Neural cell (in vitro differentiated cells): ENCODE results near the gene CTTN. TPM values are rescaled to one million over a fixed set of nuclear protein-coding genes. Genes with fewer than 3 reads are reported as not detected.

Source experiments
- H2AFZ ChIP-seq: fragments of 200-600, 300-800 bp; sonication (generic), shearing (Covaris generic); 2 replicates; pipeline ENCODE4 v1.6.0; 2014; ENCODE audit warnings: low read depth, mild to moderate bottlenecking, antibody characterized with exemption, low read length, moderate library complexity
- H3F3A ChIP-seq: fragments of 200-600 bp; shearing (Covaris generic); 2 replicates; pipeline ENCODE4 v1.6.1; 2016; ENCODE audit warnings: mild to moderate bottlenecking, moderate library complexity, mixed read lengths, antibody characterized with exemption, low read length; ENCODE audit not compliant: insufficient read depth, poor library complexity, severe bottlenecking
- H3K27ac ChIP-seq: fragments of 200-600, 300-800 bp; sonication (generic), shearing (Covaris generic); 2 replicates; pipeline ENCODE4 v1.5.1; 2014; ENCODE audit warnings: mild to moderate bottlenecking, low read length, moderate library complexity
- H3K27me3 ChIP-seq: fragments of 300-800, 200-600 bp; sonication (generic), shearing (Covaris generic); 2 replicates; pipeline ENCODE4 v1.6.0; 2014; ENCODE audit warnings: mild to moderate bottlenecking, low read depth, low read length, moderate library complexity; ENCODE audit not compliant: insufficient read depth
- H3K36me3 ChIP-seq: fragments of 300-800, 200-600 bp; sonication (generic), shearing (Covaris generic); 2 replicates; pipeline ENCODE4 v1.5.1; 2014; ENCODE audit warnings: mild to moderate bottlenecking, antibody characterized with exemption, low read length, moderate library complexity; ENCODE audit not compliant: insufficient read depth
- H3K4me2 ChIP-seq: fragments of 300-800, 200-600 bp; sonication (generic), shearing (Covaris generic); 2 replicates; pipeline ENCODE4 v1.6.0; 2014; ENCODE audit warnings: mild to moderate bottlenecking, low read length
- H3K4me3 ChIP-seq: fragments of 300-800, 200-600 bp; sonication (generic), shearing (Covaris generic); 2 replicates; pipeline ENCODE4 v1.5.1; 2014; ENCODE audit warnings: mild to moderate bottlenecking, low read length, moderate library complexity
- H3K79me2 ChIP-seq: fragments of 200-600 bp; shearing (Covaris generic); replicated peaks from 2 replicates; pipeline ENCODE4 v1.6.0; 2014; ENCODE audit warnings: mild to moderate bottlenecking, low read length, moderate library complexity; ENCODE audit not compliant: insufficient read depth
- H3K9ac ChIP-seq: fragments of 300-800, 200-600 bp; sonication (generic), shearing (Covaris generic); 2 replicates; pipeline ENCODE4 v1.6.1; 2016; ENCODE audit warnings: mild to moderate bottlenecking, low read length, mixed read lengths
- H3K9me2 ChIP-seq: fragments of 200-600 bp; shearing (Covaris generic); 2 replicates; pipeline ENCODE4 v1.6.1; 2016; ENCODE audit warnings: mild to moderate bottlenecking, low read length, mixed read lengths; ENCODE audit not compliant: insufficient read depth
- H3K9me3 ChIP-seq: fragments of 200-600, 300-800 bp; sonication (generic), shearing (Covaris generic); 2 replicates; pipeline ENCODE4 v1.6.1; 2016; ENCODE audit warnings: mild to moderate bottlenecking, mixed run types, low read length, moderate library complexity, mixed read lengths
- H4K20me1 ChIP-seq: fragments of 200-600 bp; shearing (Covaris generic); 2 replicates; pipeline ENCODE4 v1.6.1; 2016; ENCODE audit warnings: mild to moderate bottlenecking, mixed run types; ENCODE audit not compliant: insufficient read depth
- EP300 ChIP-seq: fragments of 450-650 bp; conservative IDR thresholded peaks from 2 replicates; pipeline ENCODE4 v1.6.1; 2014; ENCODE audit warnings: antibody characterized with exemption, mild to moderate bottlenecking, moderate library complexity; ENCODE audit not compliant: poor library complexity, severe bottlenecking
- EZH2 ChIP-seq: fragments of 200-600, 300-800 bp; shearing (Covaris generic), sonication (generic); IDR thresholded peaks from 2 replicates; pipeline ENCODE4 v1.6.1; 2014; ENCODE audit warnings: antibody characterized with exemption, low read length, borderline replicate concordance, mild to moderate bottlenecking; ENCODE audit not compliant: insufficient read depth, poor library complexity, severe bottlenecking
- MXI1 ChIP-seq: fragments of 450-650 bp; conservative IDR thresholded peaks from 2 replicates; pipeline ENCODE4 v1.6.1; 2014; ENCODE audit warnings: antibody characterized with exemption, mild to moderate bottlenecking; ENCODE audit not compliant: poor library complexity, severe bottlenecking
- POLR2AphosphoS5 ChIP-seq: IDR thresholded peaks from 2 replicates; pipeline ENCODE4 v1.6.1; 2012
- RAD21 ChIP-seq: fragments of 450-650 bp; conservative IDR thresholded peaks from 2 replicates; pipeline ENCODE4 v1.6.1; 2014; ENCODE audit warnings: antibody characterized with exemption, mild to moderate bottlenecking, moderate library complexity
- SMC3 ChIP-seq: fragments of 450-650 bp; conservative IDR thresholded peaks from 2 replicates; pipeline ENCODE4 v1.6.1; 2014; ENCODE audit warnings: antibody characterized with exemption, mild to moderate bottlenecking, moderate library complexity; ENCODE audit not compliant: poor library complexity
- TAF1 ChIP-seq: IDR thresholded peaks from 2 replicates; pipeline ENCODE4 v1.6.1; 2012; ENCODE audit warnings: low read depth
- polyA plus RNA-seq: library from polyadenylated mRNA; depleted of rRNA; stranded (reverse); fragments of >200 nt; gene quantifications from 2 replicates; pipeline ENCODE4 v1.2.3, GENCODE V29; 2014
- TF ChIP-seq, protein P1 (sequence below): IDR thresholded peaks from 2 replicates; pipeline ENCODE4 v1.6.1; 2012; ENCODE audit warnings: borderline replicate concordance
- TF ChIP-seq, protein P2 (sequence below): fragments of 450-650 bp; IDR thresholded peaks from 2 replicates; pipeline ENCODE4 v1.5.1; 2014; ENCODE audit warnings: antibody characterized with exemption, mild to moderate bottlenecking, moderate library complexity; ENCODE audit not compliant: poor library complexity, severe bottlenecking

CTTN gene
- polyA plus RNA-seq, 1 donor from 2014 or later = 220 TPM

DNA sequence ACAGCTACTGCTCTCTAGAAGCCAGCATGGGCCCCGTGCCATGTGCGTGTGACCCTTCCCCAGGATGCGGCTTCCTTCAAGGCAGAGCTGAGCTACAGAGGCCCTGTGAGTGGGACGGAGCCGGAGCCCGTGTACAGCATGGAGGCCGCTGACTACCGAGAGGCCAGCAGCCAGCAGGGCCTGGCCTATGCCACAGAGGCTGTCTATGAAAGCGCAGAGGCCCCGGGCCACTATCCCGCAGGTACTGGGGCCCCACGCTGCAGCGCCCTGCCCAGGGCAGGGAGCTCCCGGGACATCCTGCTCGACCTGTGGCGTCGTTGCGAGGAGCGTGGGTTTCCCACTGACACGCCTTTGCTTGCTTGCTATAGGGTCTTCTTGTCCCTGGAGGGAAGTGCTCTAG, 34.7 kb downstream of the CTTN start:
- H3K4me3 ChIP-seq = no peak overlapping the region
- no peaks in the 10 kb centered on the region for H3F3A ChIP-seq
- peaks cover 7% of the 10 kb centered on the region for H3K36me3 ChIP-seq
- H3K4me2 ChIP-seq = no peak overlapping the region
- no peaks in the 10 kb centered on the region for H3K27me3 ChIP-seq
- H3K9me2 ChIP-seq = no peaks in the 10 kb centered on the region
- no peak overlapping the region for H2AFZ ChIP-seq
- H3K79me2 ChIP-seq = no peaks in the 10 kb centered on the region
- H4K20me1 ChIP-seq = no peaks in the 10 kb centered on the region
- no peak overlapping the region for H3K9ac ChIP-seq
- TF ChIP-seq, protein P1, sequence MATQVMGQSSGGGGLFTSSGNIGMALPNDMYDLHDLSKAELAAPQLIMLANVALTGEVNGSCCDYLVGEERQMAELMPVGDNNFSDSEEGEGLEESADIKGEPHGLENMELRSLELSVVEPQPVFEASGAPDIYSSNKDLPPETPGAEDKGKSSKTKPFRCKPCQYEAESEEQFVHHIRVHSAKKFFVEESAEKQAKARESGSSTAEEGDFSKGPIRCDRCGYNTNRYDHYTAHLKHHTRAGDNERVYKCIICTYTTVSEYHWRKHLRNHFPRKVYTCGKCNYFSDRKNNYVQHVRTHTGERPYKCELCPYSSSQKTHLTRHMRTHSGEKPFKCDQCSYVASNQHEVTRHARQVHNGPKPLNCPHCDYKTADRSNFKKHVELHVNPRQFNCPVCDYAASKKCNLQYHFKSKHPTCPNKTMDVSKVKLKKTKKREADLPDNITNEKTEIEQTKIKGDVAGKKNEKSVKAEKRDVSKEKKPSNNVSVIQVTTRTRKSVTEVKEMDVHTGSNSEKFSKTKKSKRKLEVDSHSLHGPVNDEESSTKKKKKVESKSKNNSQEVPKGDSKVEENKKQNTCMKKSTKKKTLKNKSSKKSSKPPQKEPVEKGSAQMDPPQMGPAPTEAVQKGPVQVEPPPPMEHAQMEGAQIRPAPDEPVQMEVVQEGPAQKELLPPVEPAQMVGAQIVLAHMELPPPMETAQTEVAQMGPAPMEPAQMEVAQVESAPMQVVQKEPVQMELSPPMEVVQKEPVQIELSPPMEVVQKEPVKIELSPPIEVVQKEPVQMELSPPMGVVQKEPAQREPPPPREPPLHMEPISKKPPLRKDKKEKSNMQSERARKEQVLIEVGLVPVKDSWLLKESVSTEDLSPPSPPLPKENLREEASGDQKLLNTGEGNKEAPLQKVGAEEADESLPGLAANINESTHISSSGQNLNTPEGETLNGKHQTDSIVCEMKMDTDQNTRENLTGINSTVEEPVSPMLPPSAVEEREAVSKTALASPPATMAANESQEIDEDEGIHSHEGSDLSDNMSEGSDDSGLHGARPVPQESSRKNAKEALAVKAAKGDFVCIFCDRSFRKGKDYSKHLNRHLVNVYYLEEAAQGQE = no peak
- TF ChIP-seq POLR2AphosphoS5 (no peak), EZH2 (no peak), EP300 (no peak), RAD21 (no peak), SMC3 (no peak)
- TF ChIP-seq, protein P2, sequence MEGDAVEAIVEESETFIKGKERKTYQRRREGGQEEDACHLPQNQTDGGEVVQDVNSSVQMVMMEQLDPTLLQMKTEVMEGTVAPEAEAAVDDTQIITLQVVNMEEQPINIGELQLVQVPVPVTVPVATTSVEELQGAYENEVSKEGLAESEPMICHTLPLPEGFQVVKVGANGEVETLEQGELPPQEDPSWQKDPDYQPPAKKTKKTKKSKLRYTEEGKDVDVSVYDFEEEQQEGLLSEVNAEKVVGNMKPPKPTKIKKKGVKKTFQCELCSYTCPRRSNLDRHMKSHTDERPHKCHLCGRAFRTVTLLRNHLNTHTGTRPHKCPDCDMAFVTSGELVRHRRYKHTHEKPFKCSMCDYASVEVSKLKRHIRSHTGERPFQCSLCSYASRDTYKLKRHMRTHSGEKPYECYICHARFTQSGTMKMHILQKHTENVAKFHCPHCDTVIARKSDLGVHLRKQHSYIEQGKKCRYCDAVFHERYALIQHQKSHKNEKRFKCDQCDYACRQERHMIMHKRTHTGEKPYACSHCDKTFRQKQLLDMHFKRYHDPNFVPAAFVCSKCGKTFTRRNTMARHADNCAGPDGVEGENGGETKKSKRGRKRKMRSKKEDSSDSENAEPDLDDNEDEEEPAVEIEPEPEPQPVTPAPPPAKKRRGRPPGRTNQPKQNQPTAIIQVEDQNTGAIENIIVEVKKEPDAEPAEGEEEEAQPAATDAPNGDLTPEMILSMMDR = no peak
- no peaks in the 10 kb centered on the region for H3K9me3 ChIP-seq
- no peak overlapping the region for H3K27ac ChIP-seq

DNA sequence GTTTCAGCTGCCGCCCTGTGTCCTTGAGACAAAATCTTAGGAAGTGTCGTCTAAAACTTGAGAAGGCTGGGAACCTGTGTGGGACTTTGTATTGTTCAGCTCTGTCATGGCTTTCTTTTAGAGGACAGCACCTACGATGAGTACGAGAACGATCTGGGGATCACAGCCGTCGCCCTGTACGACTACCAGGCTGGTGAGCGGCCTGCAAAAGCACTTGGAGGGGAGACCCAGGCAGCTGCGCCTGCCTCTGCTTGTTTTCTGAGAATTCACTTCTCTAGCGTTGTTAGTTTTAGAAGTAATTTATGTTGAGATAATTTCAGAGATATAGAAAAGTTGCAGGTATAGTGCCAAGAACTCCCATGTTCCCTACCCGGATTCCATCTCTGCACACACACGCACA, 35.2 kb downstream of the CTTN start:
- H3K27me3 ChIP-seq = no peaks in the 10 kb centered on the region
- H3K9ac ChIP-seq = no peak overlapping the region
- H2AFZ ChIP-seq = no peak overlapping the region
- no peak overlapping the region for H3K27ac ChIP-seq
- no peaks in the 10 kb centered on the region for H3K9me2 ChIP-seq
- no peaks in the 10 kb centered on the region for H3K79me2 ChIP-seq
- H4K20me1 ChIP-seq = no peaks in the 10 kb centered on the region
- peaks cover 5% of the 10 kb centered on the region for H3K36me3 ChIP-seq
- H3K4me3 ChIP-seq = no peak overlapping the region
- no peaks in the 10 kb centered on the region for H3F3A ChIP-seq
- H3K4me2 ChIP-seq = no peak overlapping the region
- no peak for TF ChIP-seq MXI1
- no peak for TF ChIP-seq SMC3
- TF ChIP-seq, protein P1 = no peak
- TF ChIP-seq TAF1 = no peak
- TF ChIP-seq, protein P2 = no peak
- no peak for TF ChIP-seq POLR2AphosphoS5
- no peak for TF ChIP-seq EP300
- TF ChIP-seq EZH2 = no peak
- TF ChIP-seq RAD21 = no peak
- no peaks in the 10 kb centered on the region for H3K9me3 ChIP-seq
